Raji (cell line): Measurements from ENCODE around the gene CEND1.

Experiments
- POLR2A ChIP-seq: IDR thresholded peaks from 2 replicates; pipeline ENCODE4 v1.6.1; 2011; ENCODE audit warnings: low read depth, low read length, control low read depth; ENCODE audit not compliant: insufficient read depth

The CEND1 gene

DNA sequence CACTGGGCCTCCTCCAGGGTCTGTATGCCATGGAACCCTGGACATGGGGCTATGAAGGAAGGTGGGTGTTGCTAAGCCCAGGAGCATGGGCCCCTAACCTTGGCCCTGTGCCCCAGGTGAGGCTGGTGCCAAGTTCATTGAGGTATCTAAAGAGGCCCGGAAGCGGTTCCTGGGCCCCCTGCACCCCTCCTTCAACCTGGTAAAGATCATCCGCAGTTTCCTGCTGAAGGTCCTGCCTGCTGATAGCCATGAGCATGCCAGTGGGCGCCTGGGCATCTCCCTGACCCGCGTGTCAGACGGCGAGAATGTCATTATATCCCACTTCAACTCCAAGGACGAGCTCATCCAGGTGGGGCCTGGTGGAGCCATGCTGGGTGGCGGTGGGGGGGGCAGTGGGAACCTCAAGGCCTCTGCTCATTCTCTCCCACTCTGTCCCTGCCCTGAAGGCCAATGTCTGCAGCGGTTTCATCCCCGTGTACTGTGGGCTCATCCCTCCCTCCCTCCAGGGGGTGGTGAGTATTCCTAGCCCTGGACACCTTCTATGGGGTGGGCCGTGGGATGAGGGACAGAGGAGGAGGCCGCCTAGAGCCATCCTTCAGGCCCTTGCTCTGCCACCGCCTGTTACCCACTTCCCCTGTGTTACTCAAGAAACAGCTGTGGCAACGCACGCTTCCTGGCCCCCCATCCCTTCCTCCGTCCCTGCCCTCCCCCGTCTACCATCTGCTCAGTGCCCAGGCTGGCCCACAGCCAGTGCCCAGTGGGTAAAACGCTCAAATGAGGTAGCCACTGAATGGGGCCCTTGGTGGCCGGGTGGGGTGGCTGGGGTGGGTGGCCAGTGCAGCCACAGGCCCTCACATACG is 31.9 kb upstream of the CEND1 start:
- no peak for TF ChIP-seq POLR2A

DNA sequence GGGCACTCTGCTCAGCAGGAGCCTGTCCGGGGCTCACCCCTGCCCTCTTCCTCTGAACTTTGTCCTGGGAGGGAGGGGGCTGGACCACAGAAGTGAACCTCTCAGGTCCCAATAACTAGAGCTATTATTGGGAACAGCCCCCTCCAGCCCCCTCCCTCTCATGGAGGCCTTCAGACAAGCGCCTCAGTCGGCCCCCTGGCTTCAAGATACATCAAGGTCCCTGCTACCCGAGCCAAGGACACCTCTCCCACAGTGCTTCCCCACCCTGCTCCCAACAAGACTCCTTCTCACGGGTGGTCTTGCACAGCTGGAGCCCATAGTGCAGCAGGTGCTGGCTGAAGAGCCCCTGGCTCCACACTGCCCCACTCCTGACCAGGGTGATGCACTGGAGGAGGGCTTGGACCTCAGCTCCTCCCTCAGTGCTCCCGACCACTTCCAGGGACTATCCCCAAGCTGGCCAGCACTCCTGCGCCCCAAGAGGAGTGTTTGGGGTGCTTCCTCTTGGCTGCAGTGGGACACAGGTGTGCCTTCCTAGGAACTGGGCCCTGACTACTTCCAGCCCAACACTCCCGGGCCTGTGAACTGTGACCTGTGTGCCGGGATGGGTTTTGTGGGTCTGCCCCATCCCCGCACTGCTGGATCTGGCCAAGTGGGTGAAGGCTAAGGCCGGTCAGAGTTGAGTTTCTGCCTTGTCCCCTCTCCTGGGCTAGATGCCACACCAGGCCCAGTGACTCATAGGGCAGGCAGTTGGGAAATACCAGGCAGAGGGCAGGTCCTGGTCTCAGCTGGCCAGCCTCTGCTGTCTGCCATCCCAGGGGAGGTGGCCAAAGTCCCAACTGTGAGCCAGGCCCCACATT is 31.0 kb upstream of the CEND1 start:
- TF ChIP-seq POLR2A: no peak

DNA sequence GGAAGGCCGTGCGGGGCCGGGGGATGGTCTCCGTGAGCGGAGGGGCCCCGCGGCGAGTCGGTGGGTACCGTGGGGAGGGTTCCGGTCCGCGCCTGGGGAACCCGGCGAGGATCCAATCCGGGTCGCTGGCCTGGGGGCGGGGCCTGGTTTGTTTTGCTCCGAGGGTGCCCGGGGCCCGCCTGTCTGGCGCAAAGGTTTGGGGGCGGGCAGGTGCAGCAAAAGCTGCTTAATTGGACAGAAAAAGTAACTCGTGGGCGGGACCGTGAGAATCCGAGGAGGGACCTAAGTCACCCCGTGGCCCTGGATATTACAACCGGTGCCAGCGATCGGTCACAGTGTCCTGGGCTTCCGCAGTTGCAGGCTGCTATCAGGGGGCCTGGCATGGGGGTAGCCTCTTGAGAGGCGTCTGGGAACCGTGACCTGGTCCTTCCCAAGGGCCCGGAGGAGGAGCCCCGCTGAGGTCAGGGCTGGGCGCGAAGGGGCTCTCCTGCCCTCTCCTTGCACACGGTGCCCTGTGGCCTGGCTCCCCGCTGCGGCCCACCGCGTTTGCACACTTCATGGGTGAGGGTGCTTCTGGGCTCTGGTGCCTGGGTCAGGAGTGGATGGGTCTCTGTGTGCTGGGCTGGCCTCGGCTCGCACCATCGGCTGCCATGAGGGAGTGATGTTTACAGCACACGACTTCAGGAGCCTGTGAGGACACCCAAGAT is 30.2 kb upstream of the CEND1 start:
- TF ChIP-seq POLR2A: no peak

DNA sequence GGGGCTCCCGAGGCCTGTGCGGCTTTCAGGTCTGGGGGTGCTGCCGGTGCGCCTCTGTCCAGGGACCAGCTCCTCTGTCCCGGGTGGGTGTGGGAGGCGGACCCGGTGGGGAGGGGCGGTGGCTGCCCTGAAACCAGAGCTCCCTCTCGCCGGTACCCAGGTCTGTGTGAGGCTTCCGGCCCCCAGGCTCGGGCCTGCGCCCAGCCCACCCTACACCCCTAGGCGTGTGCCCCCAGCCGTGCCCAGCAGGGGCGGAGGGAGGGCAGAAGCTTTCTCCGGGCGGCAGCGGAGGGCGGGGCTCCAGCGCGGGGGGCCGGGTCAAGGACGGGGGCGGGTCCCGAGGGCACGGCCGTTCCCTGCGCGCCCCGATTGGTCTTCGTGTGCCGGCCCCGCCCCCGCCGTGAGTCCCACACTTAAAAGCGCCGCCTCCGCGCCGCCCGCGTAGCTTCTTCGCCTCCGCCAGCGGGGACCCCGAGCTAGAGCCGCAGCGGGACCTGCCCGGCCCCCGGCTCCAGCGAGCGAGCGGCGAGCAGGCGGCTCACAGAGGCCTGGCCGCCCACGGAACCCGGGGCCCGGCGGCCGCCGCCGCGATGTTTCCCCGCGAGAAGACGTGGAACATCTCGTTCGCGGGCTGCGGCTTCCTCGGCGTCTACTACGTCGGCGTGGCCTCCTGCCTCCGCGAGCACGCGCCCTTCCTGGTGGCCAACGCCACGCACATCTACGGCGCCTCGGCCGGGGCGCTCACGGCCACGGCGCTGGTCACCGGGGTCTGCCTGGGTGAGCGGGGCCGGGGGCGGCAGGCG is 29.4 kb upstream of the CEND1 start:
- peak; percentile 91 for TF ChIP-seq POLR2A

DNA sequence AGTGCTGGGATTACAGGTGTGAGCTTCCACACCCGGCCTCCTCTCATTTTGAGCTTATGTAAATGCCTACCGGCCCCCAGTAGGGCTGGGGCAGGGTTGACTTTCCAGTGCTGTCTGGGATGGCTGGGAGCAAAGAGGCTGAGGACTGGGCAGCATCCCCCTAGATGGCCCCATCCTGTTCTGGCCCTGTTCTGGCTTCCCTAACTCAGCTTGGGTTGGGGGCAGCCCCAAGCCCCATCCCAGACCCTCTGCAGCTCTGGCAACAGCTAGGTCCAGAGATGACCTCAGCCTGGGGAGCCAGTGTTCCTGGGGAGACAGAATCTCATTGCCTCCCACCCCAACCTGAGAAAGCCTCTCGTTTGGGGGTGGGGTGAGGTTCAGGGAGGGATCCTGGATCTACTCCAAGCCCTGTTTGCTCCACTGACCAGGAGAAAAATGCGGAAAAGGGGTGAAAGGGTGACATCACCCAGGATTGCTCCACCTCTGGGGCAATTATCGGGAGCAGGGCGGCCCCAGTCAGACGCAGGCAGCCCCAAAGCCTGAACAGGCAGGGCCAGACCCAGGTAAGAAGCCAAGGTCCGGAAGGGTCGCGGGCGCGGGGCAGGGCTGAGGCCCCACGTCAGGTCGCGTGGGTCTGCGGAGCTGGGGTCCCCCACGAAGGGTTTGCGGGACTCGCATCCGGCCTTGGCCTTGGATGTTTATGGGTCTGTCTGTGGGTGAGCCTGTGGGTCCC is 28.7 kb upstream of the CEND1 start, which contains the start of gene PNPLA2:
PNPLA2 (plus strand) TSS at position 519 of the 733 bp plus-strand sequence. CDS start 805 bp downstream, outside the sequence.
- TF ChIP-seq POLR2A: no peak

DNA sequence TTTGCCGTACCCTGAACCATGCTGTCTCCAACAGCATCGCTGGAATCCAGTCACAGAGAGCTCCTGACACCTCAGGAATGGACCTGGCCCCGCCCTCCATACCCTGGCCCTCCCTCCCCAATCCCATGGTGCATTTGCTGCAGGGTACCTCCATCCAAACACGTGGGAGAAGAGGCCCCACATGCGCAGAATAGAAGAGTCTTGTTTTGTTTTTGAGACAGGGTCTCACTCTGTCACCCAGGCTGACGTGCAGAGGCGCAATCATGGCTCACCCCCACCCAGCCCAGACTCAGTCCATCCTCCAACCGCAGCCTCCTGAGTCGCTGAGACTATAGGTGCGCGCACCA is 26.5 kb upstream of the CEND1 start:
- no peak for TF ChIP-seq POLR2A

DNA sequence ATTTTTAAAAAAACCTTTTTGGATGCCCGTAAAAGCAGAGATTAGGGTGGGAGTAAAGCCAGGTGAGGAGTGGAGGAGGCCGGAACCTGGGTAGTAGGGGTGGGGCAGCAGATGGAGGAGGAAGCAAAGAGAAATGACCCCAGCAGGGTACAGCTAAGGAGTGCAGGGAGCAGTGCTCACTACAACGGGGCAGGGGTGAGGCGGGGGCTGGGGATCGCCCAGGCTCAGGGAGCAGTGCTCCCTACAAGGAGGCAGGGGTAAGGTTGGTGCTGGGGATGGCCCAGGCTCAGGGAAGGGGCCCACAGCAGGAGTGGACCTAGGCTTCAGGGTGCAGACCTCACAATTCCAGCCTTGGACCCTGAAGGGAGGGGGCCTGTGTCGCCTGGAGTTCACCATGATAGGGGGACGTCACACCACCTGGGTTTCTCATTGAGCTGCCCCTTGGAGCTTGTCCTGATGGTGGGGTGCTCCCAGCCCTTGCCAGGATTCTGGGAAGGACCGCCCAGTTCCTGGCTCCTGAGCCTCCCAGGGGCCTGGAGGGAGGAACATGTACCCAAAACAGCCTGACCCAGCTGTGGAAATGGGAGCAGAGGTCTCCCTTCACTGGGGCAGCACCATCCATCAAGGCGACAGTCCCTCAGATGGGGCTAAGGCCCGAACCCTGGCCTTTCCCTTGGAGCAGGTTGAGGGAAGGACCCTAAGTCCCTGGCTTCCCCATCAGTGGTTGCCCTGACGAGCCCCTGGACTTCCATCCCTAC is 26.0 kb upstream of the CEND1 start:
- no peak for TF ChIP-seq POLR2A

DNA sequence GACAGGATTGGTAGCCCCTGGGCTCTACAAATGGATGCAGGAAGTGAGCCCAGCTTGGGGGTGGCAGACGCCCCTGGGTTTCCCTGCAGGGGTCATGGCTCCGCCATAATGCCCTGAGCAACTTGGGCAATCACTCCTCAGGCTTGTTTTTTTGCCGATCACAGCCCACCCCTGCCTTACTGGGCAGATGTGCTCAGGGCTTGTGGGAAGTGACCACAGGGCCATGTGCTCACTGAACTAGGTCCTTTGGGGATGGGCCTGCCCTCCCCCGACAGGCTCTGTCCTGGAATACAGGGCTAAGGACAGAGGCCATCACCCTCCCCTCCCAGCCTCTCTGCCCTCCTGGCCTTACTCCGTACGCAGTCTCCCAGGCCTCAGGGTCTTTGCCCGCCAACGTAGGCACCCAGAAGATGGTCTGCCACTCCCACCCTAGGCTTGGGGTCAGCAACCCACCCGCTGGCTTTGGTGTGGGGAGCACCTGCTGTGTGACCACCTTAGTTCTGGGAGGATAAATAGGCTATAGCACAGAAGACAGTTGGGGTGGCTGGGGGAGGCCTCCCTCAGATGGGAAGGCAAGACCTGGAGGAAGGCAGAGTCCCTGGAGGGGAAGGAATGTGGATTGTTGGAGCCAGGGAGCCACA is 23.7 kb upstream of the CEND1 start:
- TF ChIP-seq POLR2A: no peak

DNA sequence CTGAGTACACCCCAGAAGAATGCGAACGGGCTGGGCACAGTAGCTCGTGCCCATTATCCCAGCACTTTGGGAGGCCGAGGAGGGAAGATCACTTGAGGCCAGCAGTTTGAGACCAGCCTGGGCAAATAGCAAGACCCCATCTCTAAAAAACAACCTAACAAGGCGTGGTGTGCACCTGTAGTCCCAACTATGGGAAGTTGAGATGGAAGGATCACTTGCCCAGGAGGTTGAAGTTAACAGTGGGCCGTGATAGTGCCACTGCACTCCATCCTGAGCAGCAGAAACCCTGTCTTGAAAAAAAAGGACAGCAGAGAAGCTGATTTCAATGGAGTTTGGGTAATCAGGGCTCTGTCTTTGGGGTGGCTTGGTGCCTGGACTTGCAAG is 23.2 kb upstream of the CEND1 start:
- no peak for TF ChIP-seq POLR2A

DNA sequence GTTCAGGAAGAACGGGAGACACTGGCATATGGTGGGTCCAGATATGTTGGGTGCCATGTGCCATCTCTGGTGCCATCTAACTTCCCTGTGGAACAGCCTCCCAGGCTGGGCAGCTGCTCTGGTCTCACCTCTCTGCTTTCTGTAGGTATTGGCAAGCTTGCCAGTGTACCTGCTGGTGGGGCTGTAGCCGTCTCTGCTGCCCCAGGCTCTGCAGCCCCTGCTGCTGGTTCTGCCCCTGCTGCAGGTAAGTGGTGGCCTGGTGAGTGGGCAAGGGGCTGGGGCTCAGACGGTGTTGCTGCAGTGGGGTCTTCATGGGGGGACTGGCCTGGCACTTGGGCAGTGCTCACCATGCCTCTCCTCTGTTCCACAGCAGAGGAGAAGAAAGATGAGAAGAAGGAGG is 22.5 kb upstream of the CEND1 start:
- TF ChIP-seq POLR2A: no peak

DNA sequence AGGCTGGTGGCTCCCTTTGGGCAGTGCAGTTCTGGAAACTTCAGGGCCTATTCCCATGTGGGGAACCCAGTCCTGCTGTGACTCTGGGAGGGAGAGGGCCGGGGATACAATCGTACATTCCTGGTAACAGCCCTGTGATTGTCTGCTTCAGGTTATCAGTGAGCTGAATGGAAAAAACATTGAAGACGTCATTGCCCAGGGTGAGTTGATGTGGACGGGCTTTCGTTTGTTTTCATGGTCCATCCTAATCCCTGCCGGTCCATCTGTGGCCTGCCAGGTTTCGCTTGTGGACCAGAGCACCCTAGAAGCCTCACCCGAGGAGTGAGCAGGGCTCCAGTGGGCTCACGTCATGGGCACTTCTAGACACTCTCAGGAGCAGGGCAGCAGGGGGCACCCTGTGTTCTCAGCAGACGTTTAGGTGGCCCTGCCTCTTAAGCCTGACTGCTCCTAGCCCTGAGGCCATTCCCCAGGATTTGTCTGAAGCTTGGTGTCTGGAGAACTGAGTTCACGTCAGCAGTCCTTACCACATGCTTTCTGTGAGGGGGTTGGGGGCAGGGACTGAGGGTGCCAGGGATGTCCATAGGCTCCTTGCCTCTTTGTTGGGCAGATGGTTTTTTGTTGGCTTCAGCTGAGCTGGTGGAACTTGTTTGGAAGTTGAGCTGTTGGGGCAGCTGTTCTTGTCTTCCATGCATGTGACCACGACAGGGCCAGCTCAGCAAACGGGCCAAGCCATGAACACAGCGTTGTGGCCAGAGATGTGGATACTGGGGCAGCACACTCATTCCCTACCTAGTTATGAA is 21.8 kb upstream of the CEND1 start:
- TF ChIP-seq POLR2A: no peak

DNA sequence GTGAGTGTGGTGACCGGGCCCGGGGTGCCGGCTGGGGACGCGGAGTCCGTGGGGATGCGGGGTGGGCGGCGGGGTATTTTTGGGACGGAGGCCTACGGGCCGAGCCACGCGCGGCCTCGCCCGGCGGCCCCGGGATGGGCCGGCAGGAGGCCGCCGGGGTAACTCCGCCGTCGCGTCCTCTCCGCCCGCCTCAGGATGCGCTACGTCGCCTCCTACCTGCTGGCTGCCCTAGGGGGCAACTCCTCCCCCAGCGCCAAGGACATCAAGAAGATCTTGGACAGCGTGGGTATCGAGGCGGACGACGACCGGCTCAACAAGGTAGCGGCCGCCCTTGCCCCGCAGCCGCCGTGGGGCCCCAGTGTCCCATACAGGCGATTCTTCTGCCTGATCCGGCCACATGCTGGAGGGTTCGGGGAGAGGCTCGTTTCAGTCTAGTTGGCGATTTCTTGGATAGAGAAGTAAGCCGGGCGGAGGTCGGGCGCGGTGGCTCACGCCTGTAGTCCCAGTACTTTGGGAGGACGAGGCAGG is 20.2 kb upstream of the CEND1 start:
- TF ChIP-seq POLR2A: no peak
